GM20000 (cell line): ENCODE results near the gene S100A8.
A peak's percentile ranks its signal among the peaks of the same experiment; 100 is the strongest.

ENCODE experiments used
- DNase-seq: peaks from one replicate; pipeline ENCODE4 v3.0.0; 2012; ENCODE audit warnings: low spot score
- CTCF ChIP-seq: IDR thresholded peaks from 2 replicates; pipeline ENCODE4 v1.5.1; 2012; ENCODE audit warnings: mild to moderate bottlenecking, control low read depth; ENCODE audit errors: extremely low read depth, missing control alignments

The S100A8 gene

GRCh38 chr1:153345187-153346076 is 45.4 kb downstream of the S100A8 start:
- TF ChIP-seq CTCF = no peak
- DNase-seq = peak; percentile 29

GRCh38 chr1:153344718-153345025 is 46.2 kb downstream of the S100A8 start:
- DNase-seq = peak; percentile 10
- no peak for TF ChIP-seq CTCF

- DNase-seq = peak; percentile 10
- TF ChIP-seq CTCF = no peak
Observed at GRCh38 chr1:153343811-153344717, 46.8 kb downstream of the S100A8 start.

- TF ChIP-seq CTCF = no peak
Observed at GRCh38 chr1:153343040-153343681, 47.7 kb downstream of the S100A8 start.

GRCh38 chr1:153342178-153342577 is 48.7 kb downstream of the S100A8 start:
- DNase-seq = no peak
- no peak for TF ChIP-seq CTCF

More at GRCh38 chr1:153343040-153343681, 47.7 kb downstream of the S100A8 start:
- DNase-seq = peak; percentile 1

- peak; percentile 0 for DNase-seq
- TF ChIP-seq CTCF = no peak
Observed at GRCh38 chr1:153341431-153341934, 49.4 kb downstream of the S100A8 start.
